Thyroid gland (tissue), 4 donors: Measurements from ENCODE around the gene TH.

Experiments
- POLR2A ChIP-seq, 2 donors: fragments of 450-650 bp; IDR thresholded peaks; one replicate each; pipeline ENCODE4 v1.6.1; 2017; ENCODE audit warnings: antibody characterized with exemption in 2 of 2, mild to moderate bottlenecking in 2 of 2, moderate library complexity in 1 of 2
- TF ChIP-seq, protein P1 (sequence below), 6 experiments: fragments of 200-600 bp in 3 of 6; fragments of 450-650 bp in 3 of 6; sonication (generic) in 3 of 6; IDR thresholded peaks; one replicate each; pipeline ENCODE4 v1.5.1; 2016 to 2019; ENCODE audit warnings: antibody characterized with exemption in 6 of 6, mild to moderate bottlenecking in 2 of 6, inconsistent platforms in 1 of 6, moderate library complexity in 1 of 6

DNA sequence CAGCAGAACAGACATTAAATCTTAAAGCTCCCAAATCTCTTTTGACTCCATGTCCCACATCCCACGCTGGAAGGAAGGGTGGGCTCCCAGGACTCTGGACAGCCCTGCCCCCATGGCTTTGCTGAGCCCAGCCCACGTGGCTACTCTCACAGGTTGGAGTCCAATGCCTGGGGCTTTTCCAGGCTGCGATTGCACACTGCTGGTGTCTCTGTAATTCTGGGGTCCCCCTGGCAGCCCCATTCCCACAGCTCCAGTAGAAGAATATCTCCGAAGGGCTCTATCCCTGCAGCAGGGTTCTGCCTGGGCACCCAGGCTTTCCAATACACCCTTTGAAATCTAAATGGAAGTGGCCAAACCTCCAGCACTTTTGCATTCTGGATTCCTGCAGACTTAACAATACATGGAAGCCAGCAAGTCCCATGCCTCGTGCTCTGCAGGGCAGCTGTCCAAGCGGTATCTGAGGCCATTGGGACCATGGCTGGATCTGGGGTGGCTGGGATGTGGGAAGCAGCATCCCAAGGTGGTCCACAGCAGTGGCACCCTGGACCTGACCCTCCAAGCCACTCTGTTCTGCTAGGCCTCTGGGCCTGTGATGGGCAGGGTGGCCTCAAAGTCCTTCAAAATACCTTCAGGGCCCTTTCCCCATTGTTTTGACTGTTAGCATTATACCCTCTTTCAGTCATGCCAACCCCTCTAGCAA lies 47.9 kb upstream of the TH start:
- TF ChIP-seq, protein P1, sequence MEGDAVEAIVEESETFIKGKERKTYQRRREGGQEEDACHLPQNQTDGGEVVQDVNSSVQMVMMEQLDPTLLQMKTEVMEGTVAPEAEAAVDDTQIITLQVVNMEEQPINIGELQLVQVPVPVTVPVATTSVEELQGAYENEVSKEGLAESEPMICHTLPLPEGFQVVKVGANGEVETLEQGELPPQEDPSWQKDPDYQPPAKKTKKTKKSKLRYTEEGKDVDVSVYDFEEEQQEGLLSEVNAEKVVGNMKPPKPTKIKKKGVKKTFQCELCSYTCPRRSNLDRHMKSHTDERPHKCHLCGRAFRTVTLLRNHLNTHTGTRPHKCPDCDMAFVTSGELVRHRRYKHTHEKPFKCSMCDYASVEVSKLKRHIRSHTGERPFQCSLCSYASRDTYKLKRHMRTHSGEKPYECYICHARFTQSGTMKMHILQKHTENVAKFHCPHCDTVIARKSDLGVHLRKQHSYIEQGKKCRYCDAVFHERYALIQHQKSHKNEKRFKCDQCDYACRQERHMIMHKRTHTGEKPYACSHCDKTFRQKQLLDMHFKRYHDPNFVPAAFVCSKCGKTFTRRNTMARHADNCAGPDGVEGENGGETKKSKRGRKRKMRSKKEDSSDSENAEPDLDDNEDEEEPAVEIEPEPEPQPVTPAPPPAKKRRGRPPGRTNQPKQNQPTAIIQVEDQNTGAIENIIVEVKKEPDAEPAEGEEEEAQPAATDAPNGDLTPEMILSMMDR (IDR thresholded peaks at IDR 0.05), result no peak
- no peak for TF ChIP-seq POLR2A (IDR thresholded peaks at IDR 0.05)
